ENCODE measurements around the gene PEPD.

Gene PEPD

DNA sequence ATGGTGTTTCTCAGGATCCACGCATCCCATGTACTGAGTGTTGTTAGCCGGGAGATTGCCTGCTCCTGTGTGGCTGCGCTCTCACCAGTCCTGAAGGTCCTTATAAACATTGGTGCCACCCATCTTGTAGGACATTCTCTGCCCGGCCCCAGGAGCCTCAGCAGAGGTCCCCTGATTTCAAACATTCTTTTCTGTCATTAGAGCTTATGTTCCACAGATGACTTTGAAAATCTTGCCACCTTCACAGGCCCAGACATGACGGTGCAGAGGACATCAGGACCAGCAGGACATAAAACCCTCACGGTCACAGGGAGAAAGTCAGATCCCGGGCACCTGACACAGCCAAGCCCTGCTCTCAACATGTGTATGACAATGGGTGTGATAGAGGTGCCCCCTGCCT, 33.2 kb upstream of the PEPD start:
- DNase-seq (no peak), ATAC-seq (replicated peaks) (no peak)
- peaks cover 3% of the 10 kb centered on the region for H3K36me3 Mint-ChIP-seq (ENCODE audit: insufficient read depth)
- no peak overlapping the region for H3K27ac Mint-ChIP-seq
- H3K27me3 Mint-ChIP-seq = peaks cover 7 to 33% of the 10 kb centered on the region in 2 donors
- no peaks in the 10 kb centered on the region for H3K4me1 Mint-ChIP-seq (ENCODE audit: low read depth in 2 of 2)
- H3K9me3 Mint-ChIP-seq = no peaks in the 10 kb centered on the region
- no peak overlapping the region for H3K4me3 Mint-ChIP-seq

DNA sequence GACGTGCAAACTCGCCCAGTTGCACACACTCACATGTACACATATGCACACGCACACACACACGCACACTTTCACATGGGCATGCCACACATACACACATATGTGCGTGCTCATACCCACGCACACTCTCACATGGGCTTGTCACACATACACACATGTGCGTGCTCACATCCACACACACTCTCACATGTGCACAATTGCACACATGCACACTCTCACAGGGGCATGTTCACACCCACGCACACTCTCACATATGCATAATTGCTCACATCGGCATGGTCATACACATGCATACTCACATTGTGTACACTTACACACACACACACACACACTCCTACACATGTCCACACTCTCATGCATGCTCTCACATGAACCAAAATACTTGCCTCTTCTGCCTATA, 32.8 kb upstream of the PEPD start:
- ATAC-seq (replicated peaks) (no peak), DNase-seq (no peak)
- Mint-ChIP-seq H3K4me1 (ENCODE audit: low read depth in 2 of 2) (no peaks in the 10 kb centered on the region), H3K4me3 (no peak overlapping the region), H3K36me3 (ENCODE audit: insufficient read depth) (peaks cover 3% of the 10 kb centered on the region), H3K27ac (no peak overlapping the region), H3K9me3 (no peaks in the 10 kb centered on the region), H3K27me3 (peaks cover 11 to 35% of the 10 kb centered on the region in 2 donors)

DNA sequence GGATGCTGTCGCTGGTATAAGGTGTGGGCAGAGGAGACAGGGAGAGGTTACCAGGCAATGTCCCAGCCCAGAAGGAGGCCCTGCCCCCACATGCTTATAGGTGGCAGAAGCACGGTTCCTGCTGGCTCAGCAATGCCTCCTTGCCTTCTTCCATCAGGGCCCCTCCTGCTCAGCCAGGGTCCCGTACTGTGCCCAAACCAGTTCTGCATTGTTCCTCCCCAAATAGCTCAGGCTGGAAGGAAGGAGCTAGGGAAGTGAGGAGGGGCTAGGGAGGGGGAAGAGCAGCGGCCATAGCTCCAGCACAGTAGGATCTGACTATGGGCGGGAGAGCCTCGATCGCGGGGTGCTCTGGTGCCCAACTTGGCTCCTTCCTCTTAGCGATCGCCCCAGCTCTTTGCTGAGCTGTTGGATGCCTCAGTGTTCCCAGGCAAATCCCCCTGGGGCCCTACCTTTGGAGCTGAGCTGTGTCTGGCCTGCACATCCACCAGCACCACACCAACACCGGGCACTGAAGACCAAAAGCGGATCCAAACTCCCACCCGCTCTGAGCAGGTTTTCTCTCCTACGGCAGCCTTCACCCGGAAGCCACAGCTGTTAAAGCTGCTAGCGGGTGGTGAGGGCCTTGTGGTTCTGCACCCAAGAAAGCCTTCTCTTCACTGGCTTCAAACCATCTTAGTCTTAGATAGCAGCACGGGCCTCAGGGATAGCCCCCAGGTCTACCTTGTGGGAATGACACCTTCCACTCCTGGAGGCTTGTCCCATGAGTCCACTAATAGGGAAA, 32.1 kb upstream of the PEPD start:
- Mint-ChIP-seq H3K9me3 (no peaks in the 10 kb centered on the region), H3K36me3 (ENCODE audit: insufficient read depth) (peaks cover 3% of the 10 kb centered on the region), H3K27me3 (peaks cover 11 to 34% of the 10 kb centered on the region in 2 donors), H3K4me1 (ENCODE audit: low read depth in 2 of 2) (no peaks in the 10 kb centered on the region), H3K27ac (no peak overlapping the region), H3K4me3 (no peak overlapping the region)
- ATAC-seq (replicated peaks) (no peak), DNase-seq (no peak)

GRCh38 chr19:33552928-33553279, 31.3 kb upstream of the PEPD start:
- Mint-ChIP-seq H3K27ac (no peak overlapping the region), H3K4me3 (no peak overlapping the region), H3K36me3 (ENCODE audit: insufficient read depth) (peaks cover 3% of the 10 kb centered on the region), H3K27me3 (peaks cover 11 to 26% of the 10 kb centered on the region in 2 donors), H3K4me1 (ENCODE audit: low read depth in 2 of 2) (no peaks in the 10 kb centered on the region), H3K9me3 (no peaks in the 10 kb centered on the region)
- DNase-seq (no peak), ATAC-seq (replicated peaks) (no peak)

- Mint-ChIP-seq H3K36me3 (ENCODE audit: insufficient read depth) (peaks cover 3% of the 10 kb centered on the region), H3K9me3 (no peaks in the 10 kb centered on the region), H3K4me3 (no peak overlapping the region), H3K4me1 (ENCODE audit: low read depth in 2 of 2) (no peaks in the 10 kb centered on the region), H3K27ac (no peak overlapping the region), H3K27me3 (peaks cover 11 to 26% of the 10 kb centered on the region in 2 donors)
- ATAC-seq (replicated peaks) (no peak), DNase-seq (no peak)
These were observed 30.8 kb upstream of the PEPD start for GRCh38 chr19:33552191-33552927.

DNA sequence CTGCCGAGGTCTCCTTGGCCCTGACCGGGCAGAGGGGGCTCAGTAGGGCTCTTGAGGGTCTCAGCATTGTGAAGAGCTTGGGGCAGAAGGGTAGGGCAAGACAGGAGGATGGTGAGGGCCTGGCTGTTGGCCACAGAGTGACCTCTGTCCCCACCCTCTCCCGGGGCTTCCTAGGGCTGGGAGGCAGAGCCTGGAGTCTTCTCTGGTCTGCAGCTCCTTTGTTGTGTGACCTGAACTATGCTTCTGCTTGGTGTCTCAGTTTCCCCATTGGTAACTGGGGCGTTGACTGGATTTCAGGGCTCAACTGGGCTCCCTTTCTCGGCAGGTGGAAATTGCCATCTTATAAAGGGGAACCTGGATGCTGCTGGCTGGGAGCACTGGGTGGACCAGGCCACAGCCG, 30.1 kb upstream of the PEPD start:
- no peaks in the 10 kb centered on the region for H3K9me3 Mint-ChIP-seq
- no peak overlapping the region for H3K27ac Mint-ChIP-seq
- ATAC-seq (replicated peaks) = no peak
- H3K27me3 Mint-ChIP-seq = peaks cover 17 to 33% of the 10 kb centered on the region in 2 donors
- no peak overlapping the region for H3K4me3 Mint-ChIP-seq
- peaks cover 3% of the 10 kb centered on the region for H3K36me3 Mint-ChIP-seq (ENCODE audit: insufficient read depth)
- DNase-seq = no peak
- no peaks in the 10 kb centered on the region for H3K4me1 Mint-ChIP-seq (ENCODE audit: low read depth in 2 of 2)

DNA sequence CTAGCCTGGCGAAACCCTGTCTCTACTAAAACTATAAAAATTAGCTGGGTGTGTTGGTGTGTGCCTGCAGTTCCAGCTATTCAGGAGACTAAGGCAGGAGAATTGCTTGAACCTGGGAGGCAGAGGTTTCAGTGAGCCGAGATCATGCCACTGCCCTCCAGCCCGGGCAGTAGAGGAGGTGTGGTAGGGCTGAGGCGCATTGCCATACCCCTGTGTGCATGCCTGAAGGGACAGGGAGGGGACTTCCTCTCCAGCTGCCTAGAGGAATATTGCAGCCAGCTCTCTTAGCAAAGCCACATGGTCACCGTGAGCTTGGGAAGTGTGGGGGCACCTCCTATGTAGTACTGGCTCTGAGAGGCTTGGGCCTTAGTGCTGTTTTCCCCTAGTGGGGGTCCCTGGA, 29.2 kb upstream of the PEPD start:
- ATAC-seq (replicated peaks) (no peak), DNase-seq (no peak)
- Mint-ChIP-seq H3K9me3 (no peaks in the 10 kb centered on the region), H3K27ac (no peak overlapping the region), H3K4me1 (ENCODE audit: low read depth in 2 of 2) (no peaks in the 10 kb centered on the region), H3K36me3 (ENCODE audit: insufficient read depth) (peaks cover 3% of the 10 kb centered on the region), H3K4me3 (no peak overlapping the region), H3K27me3 (peaks cover 19 to 30% of the 10 kb centered on the region in 2 donors)

DNA sequence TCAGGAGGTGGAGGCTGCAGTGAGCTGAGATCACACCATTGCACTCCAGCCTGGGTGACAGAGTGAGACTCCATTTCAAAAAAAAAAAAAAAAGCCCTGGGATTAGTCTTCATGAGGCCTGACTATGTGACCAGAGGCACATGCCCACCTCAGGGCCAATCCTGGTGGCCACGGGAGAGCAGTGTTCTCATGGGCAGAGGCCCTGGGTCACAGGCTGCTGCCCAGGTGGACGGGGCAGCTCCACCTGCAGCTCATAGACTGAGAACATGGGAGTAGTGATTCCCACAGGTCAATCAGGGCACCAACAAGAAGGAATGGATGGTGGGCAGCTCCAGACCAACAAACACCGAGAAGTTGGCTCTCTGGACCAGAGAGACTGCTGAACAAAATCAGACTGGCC, 26.1 kb upstream of the PEPD start:
- Mint-ChIP-seq H3K27me3 (peaks cover 29 to 43% of the 10 kb centered on the region in 2 donors), H3K27ac (no peak overlapping the region), H3K4me3 (no peak overlapping the region), H3K9me3 (no peaks in the 10 kb centered on the region), H3K36me3 (ENCODE audit: insufficient read depth) (no peaks in the 10 kb centered on the region), H3K4me1 (ENCODE audit: low read depth in 2 of 2) (no peaks in the 10 kb centered on the region)
- no peak for ATAC-seq (replicated peaks)
- no peak for DNase-seq

- no peak overlapping the region for H3K27ac Mint-ChIP-seq
These were observed 25.1 kb upstream of the PEPD start for GRCh38 chr19:33546656-33547055.

DNA sequence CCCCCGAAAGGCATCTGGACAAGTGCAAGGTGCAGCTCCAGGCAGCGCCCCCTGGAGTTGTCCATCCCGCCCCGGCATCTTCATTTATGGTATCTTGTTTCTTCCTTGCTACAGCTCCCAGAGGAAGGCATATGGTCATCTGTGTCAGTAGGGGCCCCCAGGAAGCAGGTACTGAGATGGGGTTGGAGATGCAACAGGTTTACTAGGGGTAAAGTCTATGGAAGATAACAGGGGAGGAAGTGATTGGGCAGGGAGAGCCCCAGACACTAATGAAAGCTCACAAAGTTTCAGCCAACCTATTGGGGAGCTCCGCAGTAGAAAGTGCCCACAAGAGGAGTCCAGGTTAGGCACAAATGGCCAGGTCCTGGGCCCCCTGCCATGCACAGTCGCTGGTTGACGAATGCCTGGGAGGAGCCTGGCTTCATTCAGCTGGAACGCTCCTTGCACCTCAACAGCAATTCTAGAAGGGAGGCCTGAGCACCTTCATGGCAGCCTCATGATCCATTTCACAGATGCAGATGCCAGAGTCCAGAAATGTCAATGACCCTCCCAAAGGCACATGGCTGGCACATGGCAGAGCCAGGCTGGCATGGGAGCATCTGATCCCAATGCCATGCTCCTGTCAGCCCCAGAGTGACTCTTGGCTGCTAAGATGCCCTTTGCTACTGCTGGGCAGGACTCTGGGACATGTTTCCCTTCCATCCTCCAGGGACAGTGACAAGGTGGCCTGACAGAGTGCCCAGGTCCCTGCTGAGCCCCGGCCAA, 23.8 kb upstream of the PEPD start:
- DNase-seq (no peak), ATAC-seq (replicated peaks) (no peak)
- H3K9me3 Mint-ChIP-seq = no peaks in the 10 kb centered on the region
- H3K4me3 Mint-ChIP-seq = no peak overlapping the region
- H3K4me1 Mint-ChIP-seq (ENCODE audit: low read depth in 2 of 2) = no peaks in the 10 kb centered on the region
- H3K27me3 Mint-ChIP-seq = peaks cover 47 to 66% of the 10 kb centered on the region in 2 donors
- no peak overlapping the region for H3K27ac Mint-ChIP-seq
- H3K36me3 Mint-ChIP-seq (ENCODE audit: insufficient read depth) = no peaks in the 10 kb centered on the region

More at GRCh38 chr19:33546656-33547055, 25.1 kb upstream of the PEPD start:
- H3K27me3 Mint-ChIP-seq = peaks cover 39 to 53% of the 10 kb centered on the region in 2 donors
- no peaks in the 10 kb centered on the region for H3K4me1 Mint-ChIP-seq (ENCODE audit: low read depth in 2 of 2)
- H3K36me3 Mint-ChIP-seq (ENCODE audit: insufficient read depth) = no peaks in the 10 kb centered on the region
- no peak overlapping the region for H3K4me3 Mint-ChIP-seq
- no peak for DNase-seq
- ATAC-seq (replicated peaks) = no peak
- no peaks in the 10 kb centered on the region for H3K9me3 Mint-ChIP-seq

DNA sequence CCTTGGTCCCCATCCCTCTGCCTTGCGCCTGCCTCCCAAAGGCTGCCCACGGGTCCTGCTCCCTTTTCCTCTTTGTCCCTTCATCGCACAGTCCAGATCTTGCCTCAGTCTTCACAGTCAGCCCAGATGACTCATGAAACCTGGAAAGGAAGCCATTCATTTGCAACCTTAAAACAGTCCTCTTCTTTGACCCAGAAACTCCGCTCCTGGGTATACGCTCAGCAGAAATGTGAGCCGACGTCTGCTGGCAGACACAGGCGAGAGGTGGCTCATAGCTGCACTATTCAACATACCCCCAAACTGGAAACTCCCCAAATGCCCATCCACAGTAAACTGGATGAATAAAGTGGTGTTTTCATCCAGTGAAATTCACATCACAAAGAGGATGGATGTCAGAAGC, 13.6 kb upstream of the PEPD start:
- ATAC-seq (replicated peaks) = no peak
- no peak overlapping the region for H3K4me3 Mint-ChIP-seq
- peaks cover 7% of the 10 kb centered on the region for H3K36me3 Mint-ChIP-seq (ENCODE audit: insufficient read depth)
- H3K9me3 Mint-ChIP-seq = no peaks in the 10 kb centered on the region
- H3K27ac Mint-ChIP-seq = no peak overlapping the region
- H3K27me3 Mint-ChIP-seq = peaks cover 39 to 75% of the 10 kb centered on the region in 2 donors
- H3K4me1 Mint-ChIP-seq (ENCODE audit: low read depth in 2 of 2) = no peaks in the 10 kb centered on the region
- DNase-seq = no peak

DNA sequence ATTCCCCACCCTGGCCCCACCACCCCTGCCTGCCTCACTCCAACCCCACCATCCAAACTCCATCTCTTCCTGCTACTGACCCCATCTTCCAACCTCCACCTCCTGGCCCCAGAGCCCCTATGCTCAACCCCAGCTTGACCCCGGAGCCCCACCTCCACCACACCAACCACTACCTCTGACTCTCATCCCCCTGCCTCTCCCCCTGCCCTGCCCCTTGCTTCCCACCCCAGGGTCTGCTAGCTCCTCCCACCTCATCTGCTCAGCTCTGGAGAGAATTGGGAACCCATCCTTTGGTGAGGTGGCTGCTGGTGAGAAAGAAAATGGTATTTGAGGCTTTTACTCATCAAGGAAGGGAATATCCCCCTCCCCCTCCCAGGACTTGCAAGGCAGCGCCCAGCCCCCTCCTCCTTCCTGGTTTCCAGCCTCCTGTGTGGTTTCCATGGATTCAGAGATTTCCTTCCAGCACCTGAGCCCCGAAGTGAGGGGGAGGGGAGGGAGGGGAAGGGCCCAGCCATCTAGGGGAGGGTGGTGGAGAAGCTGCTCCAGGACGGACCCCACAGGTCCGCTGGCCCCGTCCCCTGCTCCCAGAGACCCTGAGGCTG, 11.4 kb upstream of the PEPD start:
- peaks cover 54 to 75% of the 10 kb centered on the region in 2 donors for H3K27me3 Mint-ChIP-seq
- H3K36me3 Mint-ChIP-seq (ENCODE audit: insufficient read depth) = peaks cover 7% of the 10 kb centered on the region
- no peak for ATAC-seq (replicated peaks)
- H3K27ac Mint-ChIP-seq = no peak overlapping the region
- no peaks in the 10 kb centered on the region for H3K4me1 Mint-ChIP-seq (ENCODE audit: low read depth in 2 of 2)
- no peaks in the 10 kb centered on the region for H3K9me3 Mint-ChIP-seq
- H3K4me3 Mint-ChIP-seq = no peak overlapping the region
- DNase-seq = no peak

- Mint-ChIP-seq H3K9me3 (no peaks in the 10 kb centered on the region), H3K4me1 (ENCODE audit: low read depth in 2 of 2) (no peaks in the 10 kb centered on the region), H3K27me3 (peaks cover 41 to 78% of the 10 kb centered on the region in 2 donors), H3K27ac (no peak overlapping the region), H3K36me3 (ENCODE audit: insufficient read depth) (peaks cover 4% of the 10 kb centered on the region), H3K4me3 (no peak overlapping the region)
- DNase-seq = no peak
- no peak for ATAC-seq (replicated peaks)
These were observed 9.3 kb upstream of the PEPD start for GRCh38 chr19:33530842-33531241.
